GM18526 (cell line): Measurements from ENCODE around the gene CARS2.

Experiments used
- POLR2A ChIP-seq: IDR thresholded peaks from 3 replicates; pipeline ENCODE4 v1.6.1; 2011; ENCODE audit not compliant: insufficient read length; ENCODE audit errors: extremely low read depth

The CARS2 gene

DNA sequence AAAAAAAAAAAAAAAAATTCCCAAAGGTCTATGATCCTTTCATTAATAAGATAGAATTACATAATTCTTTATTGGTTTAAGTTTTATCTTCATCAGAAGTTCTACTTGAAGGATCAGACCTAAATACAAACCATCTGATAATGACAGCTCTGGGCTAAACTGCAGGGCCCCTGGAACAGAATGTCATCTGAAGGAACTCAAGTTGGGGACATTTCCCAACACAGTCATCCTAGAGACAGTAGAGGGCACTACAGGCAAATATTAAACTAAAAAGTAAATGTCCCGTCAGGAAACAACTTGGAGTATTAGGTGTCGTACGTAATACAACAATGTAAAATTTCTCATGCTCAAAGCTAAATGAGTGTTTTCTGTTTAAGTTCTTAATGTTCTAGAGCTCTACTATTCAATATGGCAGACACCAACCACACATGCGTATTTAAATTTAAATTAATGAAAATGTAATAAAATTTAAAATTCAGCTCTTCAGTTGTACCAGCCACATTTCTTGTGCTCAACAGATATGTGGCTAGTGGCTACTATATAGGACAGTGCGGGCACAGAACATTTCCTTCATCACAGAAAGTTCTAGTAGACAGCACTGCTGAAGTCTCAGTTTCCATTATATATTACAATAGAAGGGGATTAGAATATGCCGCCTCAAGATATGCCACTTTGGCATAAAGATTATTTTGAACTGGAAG, 112.3 kb downstream of the CARS2 start:
- no peak for TF ChIP-seq POLR2A

DNA sequence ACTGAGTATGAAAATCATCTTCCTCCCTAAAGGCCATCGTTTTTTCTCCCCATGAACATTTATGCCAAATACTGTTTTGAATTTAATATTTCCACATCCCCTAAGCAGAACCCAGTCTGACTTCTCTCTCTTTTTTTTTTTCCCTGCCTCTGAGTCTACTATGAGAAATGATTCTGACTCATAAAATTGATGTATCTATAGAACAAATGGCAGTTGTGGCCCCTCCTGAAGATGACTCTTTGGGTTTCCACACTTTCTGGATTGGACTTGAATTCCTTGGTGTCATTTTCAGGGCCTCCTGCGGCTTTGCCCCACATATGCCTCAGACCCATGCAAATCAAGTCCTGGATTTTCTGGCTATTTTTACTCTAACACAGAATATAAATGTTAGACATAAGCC, 113.3 kb downstream of the CARS2 start:
- TF ChIP-seq POLR2A = no peak
